CD4-positive, alpha-beta T cell (primary cell): ENCODE data around the gene ANXA2. TPM values are rescaled to one million over a fixed set of nuclear protein-coding genes. Genes with fewer than 3 reads are reported as not detected.

Experiments used
- ATAC-seq: fragments of 200-7000 bp; cut with Tn5 transposase; one replicate; pipeline ENCODE4 v1.10.0; 2022; ENCODE audit warnings: mild to moderate bottlenecking; ENCODE audit not compliant: poor library complexity
- CTCF ChIA-PET: fragments of 350-600 bp; sonication (Branson Sonifier 250); formaldehyde crosslinking; loops from one replicate; lab custom pipeline; 2021; ENCODE audit warnings: antibody characterized with exemption, inconsistent platforms; lab: Charles Lee
- POLR2A ChIA-PET: fragments of 350-600 bp; sonication (Branson Sonifier 250); formaldehyde crosslinking; loops from one replicate; lab custom pipeline; 2021; ENCODE audit warnings: antibody characterized with exemption, inconsistent platforms; lab: Charles Lee
- DNase-seq, 14 experiments: peaks; one replicate each; pipeline ENCODE4 v3.0.0-alpha.2; 2013 to 2020; ENCODE audit warnings: mixed read lengths in 2 of 14
- H3K27ac ChIP-seq, 2 donors: one replicate each; pipeline versions ENCODE4 v1.5.1 to v1.7.0; 2013; ENCODE audit warnings: low read length in 2 of 2, low read depth in 1 of 2, mild to moderate bottlenecking in 1 of 2
- H3K27me3 ChIP-seq, 2 experiments: 1 replicate in 1 of 2; 2 replicates in 1 of 2; pipeline versions ENCODE4 v1.6.1 to v1.7.0; 2013; ENCODE audit warnings: low read length in 2 of 2, control low read depth in 1 of 2, mild to moderate bottlenecking in 1 of 2, moderate library complexity in 1 of 2; ENCODE audit not compliant: insufficient read depth in 2 of 2, control insufficient read depth in 1 of 2
- H3K36me3 ChIP-seq: one replicate; pipeline ENCODE4 v1.6.1; 2013; ENCODE audit warnings: low read length, control low read depth; ENCODE audit not compliant: insufficient read depth
- H3K4me1 ChIP-seq: one replicate; pipeline ENCODE4 v1.6.1; 2013; ENCODE audit warnings: low read length, control low read depth; ENCODE audit not compliant: insufficient read depth
- H3K4me3 ChIP-seq: one replicate; pipeline ENCODE4 v1.5.1; 2013; ENCODE audit warnings: mild to moderate bottlenecking, low read length, moderate library complexity
- H3K9me3 ChIP-seq, 2 experiments: 1 replicate in 1 of 2; 2 replicates in 1 of 2; pipeline versions ENCODE4 v1.6.1 to v1.7.0; 2013; ENCODE audit warnings: low read length in 2 of 2, mild to moderate bottlenecking in 2 of 2, control low read depth in 1 of 2, moderate library complexity in 1 of 2; ENCODE audit not compliant: control insufficient read depth in 1 of 2, insufficient read depth in 1 of 2
- H3K27ac Mint-ChIP-seq: one replicate; pipeline ENCODE4 v1.8.0; 2020; ENCODE audit warnings: mixed read lengths
- H3K27me3 Mint-ChIP-seq: one replicate; pipeline ENCODE4 v1.8.0; 2021; ENCODE audit warnings: mixed read lengths
- H3K36me3 Mint-ChIP-seq: one replicate; pipeline ENCODE4 v1.8.0; 2021; ENCODE audit warnings: low read depth, mixed read lengths
- H3K4me1 Mint-ChIP-seq: one replicate; pipeline ENCODE4 v1.8.0; 2021; ENCODE audit warnings: low read depth, mixed read lengths
- H3K4me3 Mint-ChIP-seq: one replicate; pipeline ENCODE4 v1.8.0; 2020; ENCODE audit warnings: mild to moderate bottlenecking, mixed read lengths
- H3K9me3 Mint-ChIP-seq: one replicate; pipeline ENCODE4 v1.8.0; 2020; ENCODE audit warnings: mixed read lengths
- CTCF ChIP-seq: fragments of 200-600 bp; IDR thresholded peaks from one replicate; pipeline ENCODE4 v1.8.0; 2022; ENCODE audit warnings: antibody characterized with exemption, mild to moderate bottlenecking
- intact Hi-C, 2 experiments: fragments of 100-400 bp; cut with DNase I in 1 of 2; cut with micrococcal nuclease in 1 of 2; formaldehyde crosslinking; loops; one replicate each; pipeline versions ENCODE4 v1.15.1 to v1.9.0; 2023 to 2025; cut with DNase I, micrococcal nuclease
- total RNA-seq, 174 experiments: library from RNA in 2 of 174; stranded (reverse) in 2 of 174; gene quantifications; one replicate each; pipeline ENCODE4 v1.2.3 and lab custom pipeline; 2021 to 2026

ANXA2 gene
- total RNA-seq, 2 experiments from 2014 or later, result 70.8 to 74.5 TPM

DNA sequence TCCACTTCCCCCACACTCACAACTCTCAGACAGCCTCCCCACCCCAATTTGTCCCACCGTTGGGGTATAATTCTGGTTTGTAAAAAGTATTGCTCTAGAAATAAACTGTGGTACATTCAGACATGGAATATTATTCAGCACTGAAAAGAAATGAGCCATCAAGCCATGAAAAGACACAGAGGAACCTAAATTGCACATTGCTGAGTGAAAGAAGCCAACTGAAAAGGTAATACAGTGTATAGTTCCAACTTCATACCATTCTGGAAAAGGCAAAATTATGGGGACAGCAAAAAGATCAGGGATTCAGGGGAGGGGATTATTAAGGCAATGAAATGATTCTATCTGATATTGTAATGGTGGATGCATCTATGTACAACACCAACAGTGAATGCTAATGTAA lies 10.5 kb downstream of the ANXA2 start:
- no peak overlapping the region for H3K27ac Mint-ChIP-seq
- H3K4me3 Mint-ChIP-seq, result no peak overlapping the region
- no peak for TF ChIP-seq CTCF
- Histone ChIP-seq H3K4me3 (no peak overlapping the region), H3K36me3 (peaks cover 16% of the 10 kb centered on the region), H3K27me3 (no peaks in the 10 kb centered on the region), H3K27ac (no peak overlapping the region), H3K4me1 (peaks cover 27% of the 10 kb centered on the region), H3K9me3 (no peaks in the 10 kb centered on the region)
- no peak for DNase-seq
- ATAC-seq, result no peak
- H3K27me3 Mint-ChIP-seq, result no peaks in the 10 kb centered on the region
- peaks cover 35% of the 10 kb centered on the region for H3K4me1 Mint-ChIP-seq
- intact Hi-C loops, result no loop called here
- ChIA-PET POLR2A (no interaction called here), CTCF (no interaction called here)
- H3K36me3 Mint-ChIP-seq, result peaks cover 13% of the 10 kb centered on the region
- no peaks in the 10 kb centered on the region for H3K9me3 Mint-ChIP-seq

DNA sequence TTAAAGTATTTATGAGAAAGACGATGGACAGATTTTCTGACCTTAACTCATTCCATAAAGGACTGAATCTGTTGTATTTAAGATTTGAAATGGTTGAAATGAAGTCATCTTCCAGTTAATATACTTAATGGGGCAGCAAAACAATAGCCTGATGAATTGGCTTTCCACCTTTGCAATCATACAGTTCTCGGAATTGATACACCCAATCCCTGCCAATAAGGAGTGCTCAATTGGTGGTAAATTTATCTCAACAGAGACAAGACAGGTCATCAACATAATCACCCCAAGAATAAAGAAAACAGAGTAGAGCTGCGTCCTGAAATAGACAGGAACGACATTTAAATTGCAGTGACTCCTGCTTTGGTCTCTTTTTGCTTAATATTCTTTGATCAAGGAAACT lies 11.2 kb downstream of the ANXA2 start:
- H3K27me3 Mint-ChIP-seq, result no peaks in the 10 kb centered on the region
- peaks cover 32% of the 10 kb centered on the region for H3K4me1 Mint-ChIP-seq
- H3K36me3 ChIP-seq, result peaks cover 20% of the 10 kb centered on the region
- H3K9me3 Mint-ChIP-seq, result no peaks in the 10 kb centered on the region
- H3K4me3 Mint-ChIP-seq, result no peak overlapping the region
- peaks cover 14% of the 10 kb centered on the region for H3K36me3 Mint-ChIP-seq
- intact Hi-C loops, result no loop called here
- ATAC-seq (no peak), DNase-seq (no peak)
- peaks cover 22% of the 10 kb centered on the region for H3K4me1 ChIP-seq
- ChIA-PET CTCF (no interaction called here), POLR2A (no interaction called here)
- no peak overlapping the region for H3K27ac Mint-ChIP-seq
- H3K27me3 ChIP-seq, result no peaks in the 10 kb centered on the region
- no peaks in the 10 kb centered on the region for H3K9me3 ChIP-seq
- no peak overlapping the region for H3K27ac ChIP-seq
- H3K4me3 ChIP-seq, result no peak overlapping the region
- no peak for TF ChIP-seq CTCF

DNA sequence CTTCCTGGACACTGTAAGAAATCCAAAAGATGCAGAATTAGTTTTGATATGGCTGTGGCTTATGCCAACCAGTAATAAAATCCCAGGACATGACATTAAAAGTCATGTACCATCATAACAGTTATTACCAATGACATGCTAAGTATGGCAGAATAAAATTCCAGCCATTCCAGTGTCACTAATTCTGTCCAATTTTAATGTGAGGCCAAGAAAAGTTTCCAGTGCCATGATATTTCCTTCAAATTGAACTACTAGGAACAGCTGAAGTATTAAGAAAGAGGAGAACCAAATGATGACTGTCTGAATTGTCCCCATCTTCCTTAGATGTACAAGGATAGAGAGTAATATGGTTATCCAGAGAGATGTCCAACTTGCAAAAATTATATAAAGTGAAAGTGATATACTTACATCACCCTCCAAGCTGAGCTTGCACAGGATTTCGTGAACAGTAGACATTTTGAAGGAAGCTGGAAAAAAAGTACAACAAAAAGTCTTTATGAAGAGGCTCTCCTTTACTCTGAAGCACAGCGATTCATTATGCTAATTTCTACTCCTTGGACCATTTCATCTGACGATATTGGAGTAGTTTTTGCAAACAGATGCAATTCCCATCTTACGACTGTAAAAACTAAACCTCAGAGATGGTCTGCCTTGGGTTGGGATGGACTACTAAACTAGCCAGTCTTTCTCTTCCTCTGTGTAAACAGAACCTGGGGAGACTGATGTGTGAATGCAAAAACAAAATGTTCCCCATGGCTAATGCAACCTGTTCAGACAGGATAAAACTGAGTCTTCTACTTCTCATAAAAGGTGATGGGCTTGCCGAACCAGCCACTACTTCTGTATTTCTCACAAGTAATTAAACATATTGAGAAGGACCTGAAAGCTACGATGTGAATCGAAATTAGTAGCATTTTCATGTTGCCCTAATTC lies 11.9 kb downstream of the ANXA2 start:
- H3K27ac Mint-ChIP-seq, result no peak overlapping the region
- H3K4me3 ChIP-seq, result no peak overlapping the region
- H3K36me3 ChIP-seq, result peaks cover 28% of the 10 kb centered on the region
- H3K9me3 ChIP-seq, result no peaks in the 10 kb centered on the region
- no peaks in the 10 kb centered on the region for H3K27me3 ChIP-seq
- CTCF ChIA-PET, result no interaction called here
- peaks cover 17% of the 10 kb centered on the region for H3K4me1 ChIP-seq
- no peak overlapping the region for H3K27ac ChIP-seq
- DNase-seq, result no peak
- POLR2A ChIA-PET, result interaction anchor here (0.6 to 1.2 kb wide), 2 partner anchors 14 to 36 kb away, joined by 3 to 4 read pairs; no protein-coding TSS in a partner anchor
- no peaks in the 10 kb centered on the region for H3K9me3 Mint-ChIP-seq
- no peak overlapping the region for H3K4me3 Mint-ChIP-seq
- intact Hi-C loops, result no loop called here
- no peak for ATAC-seq
- no peak for TF ChIP-seq CTCF
- H3K4me1 Mint-ChIP-seq, result peaks cover 25% of the 10 kb centered on the region
- H3K36me3 Mint-ChIP-seq, result peaks cover 21% of the 10 kb centered on the region
- no peaks in the 10 kb centered on the region for H3K27me3 Mint-ChIP-seq
